Activated T-cell treated with anti-CD3 and anti-CD28 coated beads, Interleukin-2, amount 50 U/mL, for 4 hours (primary cell): ENCODE measurements around the gene SDK1. TPM values are rescaled to one million over a fixed set of nuclear protein-coding genes. Genes with fewer than 3 reads are reported as not detected.

Source experiments
- ATAC-seq, 2 donors: fragments of 200-7000 bp; cut with Tn5 transposase; one replicate each; pipeline ENCODE4 v1.10.0; 2021
- DNase-seq: peaks from one replicate; pipeline ENCODE4 v3.0.0-alpha.2; 2020
- H3K27me3 Mint-ChIP-seq: one replicate; pipeline ENCODE4 v1.8.0; 2021; ENCODE audit warnings: low read depth, mixed read lengths
- H3K36me3 Mint-ChIP-seq: one replicate; pipeline ENCODE4 v1.8.0; 2022; ENCODE audit warnings: mixed read lengths; ENCODE audit not compliant: insufficient read depth
- H3K4me1 Mint-ChIP-seq: one replicate; pipeline ENCODE4 v1.8.0; 2021; ENCODE audit warnings: low read depth, mixed read lengths
- H3K4me3 Mint-ChIP-seq: one replicate; pipeline ENCODE4 v1.8.0; 2021; ENCODE audit warnings: mild to moderate bottlenecking, moderate library complexity, mixed read lengths
- H3K9me3 Mint-ChIP-seq: one replicate; pipeline ENCODE4 v1.8.0; 2021; ENCODE audit warnings: mixed read lengths
- total RNA-seq, 3 donors: library from RNA; stranded (reverse); gene quantifications; one replicate each; pipeline ENCODE4 v1.2.1, GENCODE V29; 2021

SDK1 gene
- total RNA-seq, 3 donors from 2014 or later: 0.05 to 0.79 (median 0.40) TPM

- DNase-seq (no peak), ATAC-seq (no peak)
- H3K9me3 Mint-ChIP-seq: no peaks in the 10 kb centered on the region
- peaks cover 9% of the 10 kb centered on the region for H3K27me3 Mint-ChIP-seq
- no peak overlapping the region for H3K4me3 Mint-ChIP-seq
- H3K36me3 Mint-ChIP-seq: no peaks in the 10 kb centered on the region
- no peaks in the 10 kb centered on the region for H3K4me1 Mint-ChIP-seq
Measured at GRCh38 chr7:3549601-3550000, 248.5 kb downstream of the SDK1 start.

DNA sequence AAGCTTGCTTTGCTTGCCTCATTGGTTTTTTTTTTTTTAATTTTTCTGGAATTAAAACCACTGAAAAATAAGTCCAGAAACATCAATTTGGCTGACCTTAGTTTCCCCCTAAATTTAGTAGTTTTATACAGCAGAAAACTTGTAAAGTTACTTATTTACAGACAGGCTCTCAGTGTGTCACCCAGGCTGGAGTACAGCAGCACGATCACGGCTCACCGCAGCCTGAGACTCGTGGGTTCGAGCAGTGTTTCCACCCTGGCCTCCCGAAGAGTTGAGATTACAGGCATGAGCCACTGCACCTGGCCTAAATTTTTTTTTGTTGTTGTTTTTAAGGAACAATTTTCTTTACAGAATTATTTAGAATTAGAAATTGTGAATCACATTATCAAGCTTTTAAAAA is 250.5 kb downstream of the SDK1 start:
- no peak for ATAC-seq
- H3K36me3 Mint-ChIP-seq: no peaks in the 10 kb centered on the region
- no peak for DNase-seq
- no peaks in the 10 kb centered on the region for H3K9me3 Mint-ChIP-seq
- no peaks in the 10 kb centered on the region for H3K4me1 Mint-ChIP-seq
- H3K4me3 Mint-ChIP-seq: no peak overlapping the region
- peaks cover 9% of the 10 kb centered on the region for H3K27me3 Mint-ChIP-seq

DNA sequence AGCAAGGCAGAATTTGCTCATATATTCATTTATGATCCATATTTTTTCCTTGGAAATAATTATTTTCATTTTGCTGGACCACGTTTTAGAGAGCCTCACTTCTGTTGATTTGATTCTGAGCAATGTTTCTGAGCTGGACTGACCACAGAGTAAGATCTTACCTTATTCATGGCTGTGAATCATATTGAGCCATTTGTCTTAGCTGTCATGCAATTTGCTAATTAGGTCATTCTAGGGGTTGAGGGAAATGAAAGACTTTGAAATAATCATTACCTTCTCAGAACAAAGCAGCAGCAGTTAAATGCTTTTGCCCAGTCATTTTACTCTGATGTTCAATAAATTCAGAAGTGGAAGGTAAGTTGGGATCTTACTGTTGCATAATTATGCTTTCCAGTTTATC is 251.4 kb downstream of the SDK1 start:
- no peaks in the 10 kb centered on the region for H3K4me1 Mint-ChIP-seq
- peaks cover 9% of the 10 kb centered on the region for H3K27me3 Mint-ChIP-seq
- no peak for DNase-seq
- no peaks in the 10 kb centered on the region for H3K36me3 Mint-ChIP-seq
- no peak overlapping the region for H3K4me3 Mint-ChIP-seq
- H3K9me3 Mint-ChIP-seq: no peaks in the 10 kb centered on the region
- ATAC-seq: no peak

- H3K27me3 Mint-ChIP-seq: peaks cover 2% of the 10 kb centered on the region
- H3K4me3 Mint-ChIP-seq: no peak overlapping the region
- no peak for ATAC-seq
- H3K36me3 Mint-ChIP-seq: no peaks in the 10 kb centered on the region
- DNase-seq: no peak
- H3K4me1 Mint-ChIP-seq: peaks cover 2% of the 10 kb centered on the region
- no peaks in the 10 kb centered on the region for H3K9me3 Mint-ChIP-seq
Measured at GRCh38 chr7:3558400-3558799, 257.3 kb downstream of the SDK1 start.

DNA sequence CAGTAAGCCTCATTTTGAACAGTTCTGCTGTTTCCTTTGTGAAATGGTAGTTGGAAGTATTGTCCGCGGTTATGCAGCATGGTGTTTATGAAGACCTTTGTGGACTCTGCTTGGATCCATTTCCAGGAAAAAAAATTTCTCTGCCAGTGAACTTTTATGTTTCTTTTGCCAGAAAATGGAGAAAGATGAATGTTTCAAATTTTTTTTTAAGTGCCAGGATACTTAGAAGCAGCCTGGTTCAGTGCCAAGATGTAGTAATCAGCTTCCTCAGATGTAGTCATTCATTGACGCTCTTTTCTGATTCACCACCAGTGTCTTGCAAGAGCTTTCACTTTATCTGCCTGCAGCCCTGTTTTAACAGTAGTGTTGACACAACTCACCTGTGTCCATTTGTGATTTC is 258.2 kb downstream of the SDK1 start:
- DNase-seq (no peak), ATAC-seq (peak in 1 of 2 donors; percentile 32)

DNA sequence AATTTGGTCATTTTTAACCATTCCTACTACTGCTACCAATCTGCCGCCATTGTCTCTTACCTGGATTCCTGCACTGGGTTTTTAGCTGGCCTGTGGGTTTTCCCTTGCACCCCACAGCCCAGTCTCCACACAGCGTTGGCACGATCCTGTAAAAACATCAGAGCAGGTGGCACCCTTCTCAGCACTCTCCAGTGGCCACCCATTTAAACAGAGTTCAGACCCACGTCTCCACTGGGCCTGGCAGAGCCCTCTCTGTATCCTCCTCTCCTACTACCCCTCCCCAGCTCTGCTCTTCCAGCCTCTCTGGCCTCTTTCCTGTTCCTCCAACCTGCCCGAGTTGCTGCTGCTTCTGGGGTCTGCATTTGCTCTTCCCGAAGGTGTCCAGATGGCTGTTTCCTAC is 259.4 kb downstream of the SDK1 start:
- DNase-seq (no peak), ATAC-seq (no peak)
- H3K9me3 Mint-ChIP-seq: no peaks in the 10 kb centered on the region
- H3K4me3 Mint-ChIP-seq: no peak overlapping the region
- peaks cover 4% of the 10 kb centered on the region for H3K27me3 Mint-ChIP-seq
- H3K36me3 Mint-ChIP-seq: no peaks in the 10 kb centered on the region
- peaks cover 12% of the 10 kb centered on the region for H3K4me1 Mint-ChIP-seq

More for the DNA sequence above, 258.2 kb downstream of the SDK1 start:
- Mint-ChIP-seq H3K4me1 (peaks cover 5% of the 10 kb centered on the region), H3K36me3 (no peaks in the 10 kb centered on the region), H3K4me3 (no peak overlapping the region), H3K27me3 (peaks cover 2% of the 10 kb centered on the region), H3K9me3 (no peaks in the 10 kb centered on the region)

DNA sequence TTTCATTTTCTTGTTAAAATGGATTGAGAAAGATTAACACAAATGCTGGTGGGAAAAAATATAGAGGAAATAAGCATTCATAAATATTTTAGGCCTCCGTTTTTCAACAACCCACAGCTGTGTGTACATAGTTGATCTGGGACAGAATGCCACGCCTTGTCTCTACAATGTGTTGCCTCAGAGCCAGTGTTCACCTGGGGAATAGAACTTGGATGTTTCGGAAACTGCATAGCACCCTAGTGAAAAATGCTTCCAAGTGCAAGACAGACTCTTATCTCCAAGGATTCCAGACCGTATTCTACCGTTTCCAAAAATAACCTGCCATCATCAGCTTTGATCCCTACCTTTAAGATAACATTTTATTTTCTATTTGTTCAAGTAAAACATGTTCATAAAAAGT is 260.9 kb downstream of the SDK1 start:
- Mint-ChIP-seq H3K4me3 (no peak overlapping the region), H3K4me1 (peaks cover 12% of the 10 kb centered on the region), H3K36me3 (no peaks in the 10 kb centered on the region), H3K27me3 (peaks cover 2% of the 10 kb centered on the region), H3K9me3 (no peaks in the 10 kb centered on the region)
- ATAC-seq: no peak
- DNase-seq: no peak

- no peak overlapping the region for H3K4me3 Mint-ChIP-seq
- no peak for DNase-seq
- H3K36me3 Mint-ChIP-seq: no peaks in the 10 kb centered on the region
- ATAC-seq: no peak
- peaks cover 2% of the 10 kb centered on the region for H3K27me3 Mint-ChIP-seq
- H3K4me1 Mint-ChIP-seq: peaks cover 12% of the 10 kb centered on the region
- no peaks in the 10 kb centered on the region for H3K9me3 Mint-ChIP-seq
Measured at GRCh38 chr7:3564231-3564630, 263.2 kb downstream of the SDK1 start.

- H3K9me3 Mint-ChIP-seq: no peaks in the 10 kb centered on the region
- no peaks in the 10 kb centered on the region for H3K36me3 Mint-ChIP-seq
- no peak for DNase-seq
- ATAC-seq: no peak
- no peak overlapping the region for H3K4me3 Mint-ChIP-seq
- peaks cover 7% of the 10 kb centered on the region for H3K27me3 Mint-ChIP-seq
- H3K4me1 Mint-ChIP-seq: peaks cover 11% of the 10 kb centered on the region
Measured at GRCh38 chr7:3568516-3568915, 267.5 kb downstream of the SDK1 start.

GRCh38 chr7:3569643-3570042 is 268.6 kb downstream of the SDK1 start:
- Mint-ChIP-seq H3K4me1 (peaks cover 6% of the 10 kb centered on the region), H3K27me3 (peaks cover 8% of the 10 kb centered on the region), H3K36me3 (no peaks in the 10 kb centered on the region), H3K9me3 (no peaks in the 10 kb centered on the region), H3K4me3 (no peak overlapping the region)
- ATAC-seq: no peak
- no peak for DNase-seq

DNA sequence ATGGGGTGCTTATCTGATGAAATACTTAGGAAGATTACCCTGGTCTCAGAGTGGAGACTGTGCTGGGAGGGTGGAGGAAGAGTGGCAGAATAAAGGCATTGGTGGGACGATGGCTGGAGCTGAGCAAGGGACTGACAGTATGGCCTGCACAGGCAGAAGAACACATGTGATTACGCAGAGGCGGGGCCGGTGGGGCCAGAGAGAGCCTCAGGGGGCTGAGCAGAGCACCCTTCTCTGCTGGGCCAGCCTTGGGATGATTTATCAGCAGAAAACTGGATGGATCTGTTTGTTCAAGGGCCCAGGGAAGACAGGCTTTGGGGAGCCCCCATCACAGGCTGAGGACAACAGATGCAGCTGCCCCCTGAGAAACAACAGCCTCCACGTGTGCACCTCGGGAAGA is 272.1 kb downstream of the SDK1 start:
- Mint-ChIP-seq H3K27me3 (peaks cover 8% of the 10 kb centered on the region), H3K9me3 (peaks cover 6% of the 10 kb centered on the region), H3K4me1 (no peaks in the 10 kb centered on the region), H3K36me3 (no peaks in the 10 kb centered on the region), H3K4me3 (no peak overlapping the region)
- peak in 1 of 2 donors; percentile 34 for ATAC-seq
- no peak for DNase-seq

DNA sequence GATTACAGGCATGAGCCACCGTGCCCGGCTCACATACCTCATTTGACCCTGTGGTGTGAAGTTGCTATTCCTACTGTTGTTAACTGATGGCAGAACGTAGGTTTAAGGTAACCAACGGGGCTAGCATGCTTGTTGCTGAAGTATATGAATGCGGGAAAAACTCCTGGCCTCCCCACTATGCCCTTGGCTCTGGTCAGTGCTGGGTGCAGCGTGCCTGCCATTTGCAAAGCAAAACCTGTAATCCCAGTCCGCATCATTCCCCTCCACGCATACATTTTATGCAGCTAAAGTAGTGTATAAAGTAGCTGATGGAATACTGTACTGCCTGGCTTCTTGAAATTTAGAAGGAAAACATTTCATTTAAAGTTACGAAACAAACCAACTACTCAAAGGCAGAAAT is 273.3 kb downstream of the SDK1 start:
- no peak for DNase-seq
- no peaks in the 10 kb centered on the region for H3K36me3 Mint-ChIP-seq
- H3K4me1 Mint-ChIP-seq: no peaks in the 10 kb centered on the region
- H3K9me3 Mint-ChIP-seq: peaks cover 14% of the 10 kb centered on the region
- H3K27me3 Mint-ChIP-seq: peaks cover 8% of the 10 kb centered on the region
- no peak overlapping the region for H3K4me3 Mint-ChIP-seq
- ATAC-seq: no peak

- DNase-seq (no peak), ATAC-seq (no peak)
- H3K4me1 Mint-ChIP-seq: no peaks in the 10 kb centered on the region
- peaks cover 14% of the 10 kb centered on the region for H3K9me3 Mint-ChIP-seq
- H3K4me3 Mint-ChIP-seq: no peak overlapping the region
- H3K27me3 Mint-ChIP-seq: peaks cover 8% of the 10 kb centered on the region
- H3K36me3 Mint-ChIP-seq: no peaks in the 10 kb centered on the region
Measured at GRCh38 chr7:3575753-3576531, 274.9 kb downstream of the SDK1 start.

DNA sequence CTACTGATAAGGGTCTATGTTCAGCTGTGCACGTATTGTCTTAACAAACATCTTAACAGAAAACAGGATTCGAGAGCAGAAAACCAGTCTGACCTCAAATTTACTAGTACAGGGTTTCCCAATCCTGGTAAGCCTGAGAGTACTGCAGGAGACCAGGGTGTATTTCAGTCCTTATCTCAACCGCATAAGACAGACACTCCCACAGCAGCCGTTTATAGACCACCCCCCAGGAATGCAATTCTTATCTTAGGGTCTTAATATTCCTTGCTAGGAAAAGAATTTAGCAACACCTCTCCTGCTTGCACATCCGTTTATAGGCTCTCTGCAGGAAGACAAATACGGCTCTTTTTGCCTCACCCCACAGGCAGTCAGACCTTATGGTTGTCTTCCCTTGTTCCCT is 277.3 kb downstream of the SDK1 start:
- Mint-ChIP-seq H3K9me3 (peaks cover 14% of the 10 kb centered on the region), H3K4me1 (no peaks in the 10 kb centered on the region), H3K27me3 (peaks cover 4% of the 10 kb centered on the region), H3K36me3 (no peaks in the 10 kb centered on the region), H3K4me3 (no peak overlapping the region)
- ATAC-seq (no peak), DNase-seq (no peak)

DNA sequence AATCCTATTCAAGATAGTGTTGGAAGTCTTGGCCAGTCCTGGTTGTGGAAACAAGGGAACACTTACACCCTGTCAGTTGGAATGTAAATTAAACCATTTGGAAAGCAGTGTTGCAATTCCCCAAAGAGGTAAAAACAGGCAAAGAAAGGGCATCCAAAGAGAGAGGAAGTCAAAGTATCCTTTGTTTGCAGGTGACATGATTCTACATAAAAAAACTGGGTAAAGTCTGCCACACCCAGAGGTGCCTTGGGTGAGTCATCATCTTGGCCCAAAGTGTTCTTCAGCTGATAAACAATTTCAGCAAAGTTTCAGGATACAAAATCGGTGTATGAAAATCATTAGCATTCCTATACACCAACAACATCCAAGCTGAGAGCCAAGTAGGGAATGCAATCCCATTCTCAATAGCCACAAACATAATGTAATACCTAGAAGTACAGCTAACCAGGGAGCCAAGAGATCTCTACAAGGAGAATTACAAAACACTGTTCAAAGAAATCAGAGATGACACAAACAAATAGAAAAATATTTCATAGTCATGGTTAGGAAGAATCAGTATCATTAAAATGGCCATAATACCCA is 278.7 kb downstream of the SDK1 start:
- DNase-seq: no peak
- Mint-ChIP-seq H3K4me1 (no peaks in the 10 kb centered on the region), H3K4me3 (no peak overlapping the region)

More for the DNA sequence above, 278.7 kb downstream of the SDK1 start:
- no peak for ATAC-seq
- peaks cover 14% of the 10 kb centered on the region for H3K9me3 Mint-ChIP-seq
- H3K36me3 Mint-ChIP-seq: no peaks in the 10 kb centered on the region
- H3K27me3 Mint-ChIP-seq: peaks cover 2% of the 10 kb centered on the region
